RPMI7951 (cell line): ENCODE results near the gene TRIM2. TPM values are rescaled to one million over a fixed set of nuclear protein-coding genes. Genes with fewer than 3 reads are reported as not detected.
"Not testable (repeated sequence)": the region's sequence is repeated elsewhere in the genome, so short reads cannot be mapped to it uniquely, and the experiment has no call there.

Experiments used
- DNase-seq: peaks from one replicate; pipeline ENCODE4 v3.0.0-alpha.2; 2012; ENCODE audit warnings: low read depth
- total RNA-seq: library from RNA; depleted of rRNA; stranded (reverse); fragments of >200 nt; shearing (Covaris generic); gene quantifications from 2 replicates; pipeline ENCODE4 v1.2.3, GENCODE V29; 2014; rRNA removed

The TRIM2 gene
- 30.6 and 34.7 TPM in 2 replicates for total RNA-seq

DNA sequence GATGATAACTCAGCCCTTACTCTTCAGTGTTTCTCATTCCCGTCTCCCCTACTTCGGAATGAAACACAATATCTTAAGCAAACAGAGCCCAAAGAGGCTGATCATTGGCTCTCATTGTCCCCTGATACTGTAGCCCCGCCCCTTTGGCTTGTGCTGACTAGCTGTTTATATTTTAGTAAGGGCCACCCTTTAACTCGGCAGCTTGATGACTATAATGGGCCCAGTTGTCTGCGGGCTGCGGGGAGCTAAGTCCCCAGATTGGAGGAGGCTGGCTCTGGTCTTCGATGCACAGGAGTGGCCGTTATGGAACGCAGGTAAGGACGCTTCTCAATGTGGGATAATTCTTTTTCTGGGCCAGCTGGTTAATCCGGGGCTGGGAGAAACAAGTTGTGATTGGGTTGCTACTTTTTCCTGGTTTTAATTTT, at the start of gene TRIM2:
TSS of gene TRIM2 (plus strand) at position 197 of the 425 bp plus-strand sequence. CDS start at position 285, 88 bp downstream.
- peak; percentile 88 for DNase-seq

DNA sequence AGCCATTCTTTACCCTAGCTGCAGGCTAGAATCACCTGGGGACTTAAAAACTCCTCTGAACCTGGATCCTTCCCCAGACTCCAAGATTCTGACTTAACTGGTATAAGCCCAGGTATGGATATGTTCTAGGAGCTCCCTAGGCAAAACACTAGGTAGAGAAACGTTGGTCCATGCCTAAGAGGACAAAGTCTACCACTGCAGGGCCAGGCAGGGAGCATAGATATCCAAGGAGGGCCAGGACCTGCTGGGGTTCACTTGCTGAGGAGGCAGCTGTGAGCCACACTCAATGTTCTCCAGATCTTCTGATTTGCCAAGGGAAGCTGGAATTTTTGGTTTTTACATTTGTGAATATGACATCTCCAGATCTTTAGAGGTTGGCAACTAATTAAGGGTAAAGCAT, 48.6 kb upstream of the TRIM2 start:
- DNase-seq = no peak

DNA sequence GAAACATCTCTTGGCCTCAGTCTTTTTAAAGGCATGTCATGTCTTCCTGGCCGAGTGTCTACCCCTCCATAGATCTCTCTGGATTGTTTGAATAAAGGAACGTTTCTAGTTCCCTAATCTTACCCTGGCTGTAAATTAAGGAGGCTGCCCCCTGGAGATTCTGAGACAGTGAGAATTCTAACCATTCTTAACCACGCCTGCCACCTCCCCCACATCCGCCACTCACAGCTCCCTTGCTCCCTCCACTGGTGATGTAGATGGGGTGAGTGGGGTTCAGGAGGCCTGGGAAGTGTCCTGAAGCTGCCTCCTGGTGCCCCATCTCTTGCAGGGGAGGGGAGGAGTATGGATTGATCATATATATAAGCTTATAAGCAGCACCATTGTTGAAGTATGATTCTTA, 48.0 kb upstream of the TRIM2 start:
- no peak for DNase-seq

DNA sequence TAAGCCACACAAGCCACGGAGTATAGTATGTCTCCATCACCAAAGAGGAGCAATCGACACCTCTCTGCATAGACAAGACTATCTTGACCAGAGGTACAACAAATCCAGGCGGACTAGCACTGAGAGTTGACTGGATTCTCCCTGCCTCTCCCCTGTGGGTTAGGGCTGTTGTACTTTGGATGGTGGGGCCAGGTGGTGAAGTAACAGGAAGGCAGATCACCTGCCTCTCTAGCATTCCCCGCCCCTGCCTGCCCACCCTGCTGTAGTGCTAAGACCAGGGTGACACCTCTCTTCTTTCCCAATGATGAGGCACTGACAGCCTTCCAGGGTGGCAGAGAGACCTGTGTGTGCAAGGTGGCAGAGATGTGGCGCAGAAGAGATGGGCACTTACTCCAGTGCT, 47.5 kb upstream of the TRIM2 start:
- no peak for DNase-seq

DNA sequence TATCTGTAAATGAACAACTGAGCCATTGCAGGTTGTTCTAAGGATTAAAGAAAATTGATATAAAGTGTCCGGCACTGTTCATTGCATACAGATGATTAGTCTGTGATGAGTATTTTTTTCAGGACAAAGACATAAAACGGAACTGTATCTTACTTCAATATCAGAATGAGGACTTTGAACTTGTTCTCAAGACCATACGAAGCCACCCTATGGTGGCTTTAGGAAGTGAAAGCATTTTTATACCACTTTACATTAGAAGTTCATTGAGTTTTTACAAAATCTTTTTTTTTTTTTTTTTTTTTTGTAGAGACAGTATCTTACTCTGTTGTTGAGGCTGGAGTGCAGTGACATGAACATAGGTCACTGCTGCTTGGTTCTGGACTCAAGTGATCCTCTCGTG, 45.2 kb upstream of the TRIM2 start:
- no peak for DNase-seq

DNA sequence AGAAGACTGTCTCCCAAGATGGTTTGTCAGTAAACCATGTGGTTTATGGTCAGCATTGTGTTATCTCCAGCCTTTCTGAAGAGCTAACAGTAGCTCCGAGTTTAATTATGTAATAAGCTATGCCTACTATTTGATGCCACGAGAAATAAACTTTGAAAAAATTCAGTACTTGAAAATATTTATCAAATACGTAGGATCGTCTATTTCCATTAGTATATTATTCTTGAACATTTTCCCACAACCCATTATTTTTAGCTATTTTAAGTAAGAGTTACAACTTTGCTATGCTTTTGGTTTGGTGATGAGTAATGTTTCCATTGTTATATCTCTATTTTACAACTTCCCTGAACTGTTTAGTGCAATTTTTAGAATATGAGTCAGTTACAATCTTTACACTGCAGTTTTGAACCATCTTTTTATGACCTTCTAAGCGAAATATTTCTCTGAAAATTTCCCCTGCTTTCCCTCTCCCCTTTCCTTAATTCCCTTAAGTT, 44.5 kb upstream of the TRIM2 start:
- DNase-seq = peak; percentile 46

DNA sequence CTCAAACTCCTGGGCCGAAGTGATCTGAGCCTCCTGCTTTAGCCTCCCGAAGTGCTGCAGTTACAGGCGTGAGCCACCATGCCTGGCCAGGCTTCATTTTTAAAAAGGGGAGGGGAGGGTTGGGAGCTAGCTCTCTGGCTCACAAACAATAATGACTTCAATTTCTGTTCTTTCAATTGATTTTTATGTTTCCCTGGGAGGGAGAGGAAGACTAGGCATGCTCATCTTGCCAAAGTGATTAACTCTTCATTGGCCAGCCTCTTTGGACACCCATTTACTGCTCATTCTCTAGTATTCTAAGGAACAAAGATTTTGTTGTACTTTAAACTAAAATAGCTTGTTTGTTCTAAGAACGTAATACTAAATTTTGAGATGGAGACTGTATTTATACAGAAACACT, 43.4 kb upstream of the TRIM2 start:
- no peak for DNase-seq

DNA sequence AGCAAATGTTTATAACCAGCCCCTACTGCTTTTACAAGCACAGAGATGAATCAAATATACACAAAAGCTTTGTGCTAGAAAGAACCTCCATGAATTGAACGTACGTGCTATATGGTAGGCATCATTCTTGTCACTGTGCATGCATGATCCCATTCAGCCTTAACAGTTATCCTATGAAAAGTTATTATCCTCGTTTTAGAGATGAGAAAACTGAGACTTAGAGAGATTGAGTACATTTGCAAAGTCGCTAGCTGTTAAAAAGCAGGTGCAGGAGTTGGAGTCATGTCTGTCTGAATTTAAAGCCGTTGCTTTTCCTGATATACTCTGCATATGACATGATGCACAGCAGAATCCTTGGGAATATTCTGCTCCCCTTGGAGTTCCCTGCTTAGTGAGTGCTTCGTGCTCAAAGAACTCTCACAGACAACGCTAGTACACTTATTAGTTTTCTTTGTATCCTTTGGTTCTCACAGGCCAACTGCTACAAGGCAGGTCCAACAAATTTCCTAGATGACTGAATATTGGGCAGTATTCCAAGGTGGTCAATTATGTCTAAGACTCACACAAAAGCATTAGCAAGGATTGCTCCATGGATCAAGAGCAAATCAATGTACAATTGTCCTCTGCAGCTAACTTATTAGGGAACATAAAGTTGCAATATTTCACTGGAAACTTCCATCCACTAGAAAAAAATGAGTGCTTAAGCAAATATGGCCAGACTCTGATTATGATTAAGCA, 42.8 kb upstream of the TRIM2 start:
- DNase-seq = peak; percentile 17

DNA sequence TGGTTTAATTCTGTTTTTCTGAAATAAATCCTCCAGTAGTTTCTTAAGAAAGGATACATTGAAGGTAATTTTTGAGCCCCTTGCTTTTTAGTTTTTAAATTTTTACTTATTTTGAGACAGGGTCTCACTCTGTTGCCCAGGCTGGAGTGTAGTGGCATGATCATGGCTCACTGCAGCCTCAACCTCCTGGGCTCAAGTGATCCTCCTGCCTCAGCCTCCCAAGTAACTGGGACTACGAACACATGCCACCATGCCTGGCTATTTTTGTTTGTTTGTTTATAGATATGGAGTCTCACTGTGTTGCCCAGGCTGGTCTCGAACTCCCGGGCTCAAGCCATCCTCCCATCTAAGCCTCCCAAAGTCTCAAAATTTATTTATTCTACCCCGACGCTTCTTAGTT, 39.0 kb upstream of the TRIM2 start:
- not testable (repeated sequence) for DNase-seq

DNA sequence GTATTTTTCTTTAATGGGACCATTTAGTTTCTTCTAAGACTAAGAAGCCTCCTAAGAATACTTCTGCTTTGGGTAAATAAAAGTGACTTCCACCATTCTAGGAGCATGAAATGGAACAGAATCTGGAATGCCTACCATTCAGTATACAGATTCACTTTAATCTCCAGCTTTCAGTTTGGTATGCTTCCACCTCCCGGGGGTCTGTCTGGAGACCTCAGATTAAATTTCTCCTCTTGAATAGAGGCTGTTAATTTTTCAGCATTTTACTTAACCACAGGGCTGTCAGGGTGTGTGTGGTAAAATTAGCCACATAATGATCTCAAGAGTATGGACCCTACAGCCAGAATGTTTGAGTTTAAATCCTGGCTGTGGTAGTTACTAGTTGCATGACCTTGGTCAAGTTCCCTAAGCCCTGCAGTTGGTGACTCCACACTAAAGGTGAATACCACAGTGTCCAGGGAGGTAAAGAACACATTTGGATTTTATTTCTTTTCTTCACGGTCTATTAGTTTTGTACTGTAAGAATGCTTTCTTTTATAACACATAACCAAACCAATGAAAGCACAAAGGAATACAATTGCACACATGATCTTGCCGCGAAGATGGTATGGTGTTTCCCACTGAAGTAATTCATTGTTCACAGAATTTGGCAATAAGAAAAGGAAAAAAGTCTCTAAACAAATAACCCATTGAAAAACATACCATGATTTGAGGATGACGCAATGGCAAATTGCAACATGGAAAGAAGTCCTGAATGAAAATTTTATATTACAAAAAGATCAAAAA, 37.3 kb upstream of the TRIM2 start:
- DNase-seq = peak; percentile 41

DNA sequence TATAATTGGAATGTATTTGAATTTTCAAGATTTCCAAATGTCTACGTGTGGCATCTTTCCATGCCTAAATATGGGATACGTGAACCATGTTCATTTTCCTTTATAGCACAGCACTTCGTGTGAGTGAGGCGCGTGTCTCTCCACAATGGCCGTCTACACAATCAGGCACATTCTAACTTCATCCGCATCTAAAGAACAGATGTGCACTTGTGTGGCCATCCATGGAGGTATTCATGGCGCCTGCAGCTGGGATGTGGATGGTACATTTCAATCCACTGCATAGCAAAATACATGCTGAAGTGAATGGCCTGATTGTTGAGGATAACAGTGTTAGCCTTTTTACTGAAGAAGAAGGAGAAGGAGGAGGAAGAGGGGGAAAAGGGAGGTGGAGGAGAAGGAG, 34.5 kb upstream of the TRIM2 start:
- DNase-seq = peak; percentile 47

DNA sequence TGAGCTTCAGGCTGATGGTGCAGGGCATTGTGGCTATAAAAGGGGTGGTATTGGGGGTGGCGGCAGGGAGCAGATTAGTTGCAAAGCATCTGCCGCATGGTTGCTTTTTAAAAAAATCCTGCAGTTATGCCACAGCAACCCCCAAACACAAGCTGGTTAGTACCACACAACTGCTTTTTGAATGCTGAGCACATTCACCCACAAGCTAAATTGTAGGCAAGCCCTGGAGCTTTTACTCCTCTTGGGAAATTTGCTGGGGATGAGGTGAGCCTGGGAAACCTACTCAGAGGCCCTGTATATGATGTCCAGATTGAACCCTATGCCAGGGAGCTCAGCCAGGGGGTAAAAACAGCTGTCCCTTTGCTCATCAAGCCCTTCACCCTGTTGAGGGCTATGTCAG, 33.8 kb upstream of the TRIM2 start:
- no peak for DNase-seq

DNA sequence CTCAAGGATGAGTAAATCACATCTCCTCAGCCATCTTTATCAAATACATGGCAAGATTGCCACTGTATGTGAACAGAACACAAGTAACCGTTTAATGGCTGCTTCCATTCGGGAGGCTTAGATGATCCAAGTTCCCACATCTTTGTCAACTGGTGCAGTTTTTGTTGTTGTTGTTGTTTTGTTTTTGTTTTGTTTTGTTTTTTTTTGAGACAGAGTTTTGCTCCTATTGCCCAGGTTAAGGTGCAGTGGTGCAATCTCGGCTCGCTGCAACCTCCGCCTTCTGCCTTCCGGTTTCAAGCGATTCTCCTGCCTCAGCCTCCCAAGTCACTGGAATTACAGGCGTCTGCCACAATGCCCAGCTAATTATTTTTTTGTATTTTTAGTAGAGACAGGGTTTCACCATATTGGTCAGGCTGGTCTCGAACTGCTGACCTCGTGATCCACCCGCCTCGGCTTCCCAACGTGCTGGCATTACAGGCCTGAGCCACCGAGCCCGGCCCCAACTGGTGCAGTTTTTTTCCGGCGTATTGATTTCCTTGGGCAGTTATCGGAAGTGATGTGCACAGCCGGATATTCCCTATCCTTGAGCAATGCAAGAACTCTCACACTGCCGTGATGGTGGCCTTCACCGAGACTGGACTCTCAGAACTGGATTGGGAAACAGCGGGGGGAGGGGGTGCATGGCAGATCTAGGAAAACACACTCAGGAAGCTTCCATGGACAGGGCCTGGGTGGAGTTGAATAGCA, 29.2 kb upstream of the TRIM2 start:
- DNase-seq = no peak

DNA sequence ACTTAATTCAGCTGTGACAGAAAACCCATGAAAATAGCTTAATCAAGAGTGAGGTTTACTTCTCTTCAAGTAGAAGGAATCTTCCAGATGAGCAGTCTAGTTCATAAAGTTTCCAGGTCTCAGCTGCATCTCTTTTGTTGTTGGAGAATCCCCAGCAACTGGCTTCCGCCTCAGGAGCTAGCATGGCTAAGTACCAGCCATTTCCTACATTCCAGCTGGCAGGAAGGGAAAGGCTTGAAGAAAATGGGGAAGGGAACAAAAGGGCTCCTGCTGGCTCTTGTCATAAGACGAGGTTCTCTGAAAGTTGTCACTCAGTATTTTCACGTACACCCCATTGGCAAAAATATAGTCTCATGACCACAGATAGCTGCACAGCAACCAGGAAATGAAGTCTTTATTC, 27.3 kb upstream of the TRIM2 start:
- no peak for DNase-seq

DNA sequence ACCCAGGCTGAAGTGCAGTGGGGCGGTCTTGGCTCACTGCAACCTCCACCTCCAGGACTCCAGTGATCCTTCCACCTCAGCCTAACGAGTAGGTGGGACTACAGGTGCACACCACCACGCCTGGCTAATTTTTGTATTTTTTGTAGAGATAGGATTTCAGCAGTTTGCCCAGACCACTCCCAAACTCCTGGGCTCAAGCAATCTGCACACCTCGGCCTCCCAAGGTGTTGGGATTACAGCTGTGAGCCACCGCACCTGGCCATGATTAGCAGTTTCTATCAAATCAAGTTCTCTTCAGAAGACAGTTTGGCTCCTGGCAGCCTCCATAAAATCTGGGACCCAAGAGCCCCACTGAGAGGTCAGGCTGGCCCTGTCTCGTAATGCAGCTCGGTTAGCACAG, 26.4 kb upstream of the TRIM2 start:
- no peak for DNase-seq

DNA sequence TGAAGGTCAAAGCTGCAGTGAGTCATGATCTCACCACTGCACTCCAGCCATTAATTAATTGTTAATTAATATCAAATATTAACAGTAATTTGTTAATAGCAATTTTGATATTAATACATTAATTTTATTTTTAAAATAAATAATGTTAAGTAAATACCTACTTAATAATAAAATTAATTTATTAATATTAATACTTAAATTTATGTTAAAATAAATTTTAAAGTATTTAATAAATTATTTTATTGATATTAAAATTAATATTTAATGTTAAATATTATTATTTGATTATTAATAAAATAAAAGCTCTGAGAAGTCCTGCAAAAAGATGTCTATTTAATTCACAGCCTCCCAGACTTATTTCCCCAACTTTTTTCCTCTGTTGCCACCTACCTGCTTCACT, 25.1 kb upstream of the TRIM2 start:
- DNase-seq = no peak

DNA sequence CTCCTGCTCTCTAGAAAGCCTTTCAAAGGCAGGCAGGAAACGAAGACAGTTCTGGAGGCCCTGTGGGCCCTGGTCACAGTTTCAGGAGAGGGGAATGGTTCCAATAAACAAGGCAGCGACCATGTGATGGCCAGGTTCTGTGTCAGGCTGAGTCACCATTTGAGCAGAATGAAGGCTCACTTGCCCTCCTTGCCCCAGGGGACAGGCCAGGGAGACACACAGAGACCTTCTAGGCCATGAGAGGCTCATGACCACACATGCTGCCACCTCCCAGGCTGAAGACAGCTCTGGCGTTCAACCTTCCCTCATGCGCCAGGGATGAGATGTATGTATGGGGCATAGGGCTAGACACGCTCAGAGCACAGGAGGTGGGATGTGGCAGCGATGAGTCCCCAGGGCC, 22.9 kb upstream of the TRIM2 start:
- peak; percentile 86 for DNase-seq

DNA sequence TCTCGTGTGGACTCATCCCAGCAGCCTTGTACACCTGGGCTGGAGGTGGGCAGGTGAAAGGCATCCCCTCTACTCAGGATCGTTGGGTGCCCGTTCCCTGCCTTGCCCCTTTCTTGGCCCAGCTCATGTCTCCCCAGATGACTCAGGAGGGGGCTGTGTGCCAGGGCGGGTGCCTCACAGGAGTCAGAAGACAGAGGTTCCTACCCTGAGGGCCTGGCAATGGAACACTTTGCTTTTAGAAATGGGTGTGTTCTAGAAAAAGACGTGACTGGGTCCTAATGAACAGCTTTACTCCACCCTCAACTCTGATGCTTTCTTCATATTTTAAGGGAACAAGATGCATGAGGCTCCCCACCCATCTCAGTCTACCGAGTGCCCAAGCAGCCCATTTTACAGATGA, 22.5 kb upstream of the TRIM2 start:
- peak; percentile 66 for DNase-seq

DNA sequence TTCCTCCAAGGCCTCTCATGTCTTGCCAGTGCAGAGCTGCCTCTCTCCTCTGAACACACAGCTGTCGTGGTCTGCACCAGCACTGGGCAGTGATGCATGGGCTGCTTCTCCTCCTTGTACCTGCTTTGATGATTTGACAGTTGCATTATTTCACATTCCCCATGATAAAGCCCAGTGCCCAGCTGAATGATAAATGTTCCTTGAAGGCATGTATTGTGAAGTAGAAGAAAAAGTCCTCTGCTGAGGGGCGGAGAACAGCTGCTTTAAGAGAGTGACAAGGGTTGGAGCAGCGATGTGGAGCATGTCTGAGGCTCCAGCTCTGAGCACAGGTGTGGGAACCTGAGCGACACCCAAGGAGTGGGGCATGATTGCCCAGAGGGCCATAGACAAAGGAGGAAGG, 21.1 kb upstream of the TRIM2 start:
- DNase-seq = no peak

DNA sequence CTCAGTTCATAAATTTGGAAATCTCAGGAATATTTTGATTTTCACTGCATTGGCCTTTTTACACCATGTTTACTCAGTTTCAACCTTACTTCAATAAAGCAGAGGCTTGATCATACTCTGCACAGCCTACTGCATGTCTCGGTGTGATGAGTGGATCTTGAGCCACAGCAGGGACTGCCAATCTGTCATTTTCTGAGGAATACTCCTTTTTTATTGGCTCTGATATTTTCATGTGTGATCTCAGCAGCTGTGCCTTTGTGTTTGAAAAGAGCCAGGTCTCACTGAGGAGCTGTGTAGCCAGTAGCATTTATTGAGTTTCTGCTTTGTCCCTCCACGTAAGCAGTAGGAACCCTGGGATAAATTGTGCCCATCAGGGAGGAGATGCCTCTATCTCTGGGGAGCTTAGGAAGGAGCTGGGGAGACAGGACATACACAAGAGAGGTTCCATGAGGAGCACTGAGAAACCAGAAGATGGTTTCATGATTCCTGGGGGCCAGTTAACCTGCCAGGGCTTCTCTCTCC, 18.9 kb upstream of the TRIM2 start:
- DNase-seq = no peak

DNA sequence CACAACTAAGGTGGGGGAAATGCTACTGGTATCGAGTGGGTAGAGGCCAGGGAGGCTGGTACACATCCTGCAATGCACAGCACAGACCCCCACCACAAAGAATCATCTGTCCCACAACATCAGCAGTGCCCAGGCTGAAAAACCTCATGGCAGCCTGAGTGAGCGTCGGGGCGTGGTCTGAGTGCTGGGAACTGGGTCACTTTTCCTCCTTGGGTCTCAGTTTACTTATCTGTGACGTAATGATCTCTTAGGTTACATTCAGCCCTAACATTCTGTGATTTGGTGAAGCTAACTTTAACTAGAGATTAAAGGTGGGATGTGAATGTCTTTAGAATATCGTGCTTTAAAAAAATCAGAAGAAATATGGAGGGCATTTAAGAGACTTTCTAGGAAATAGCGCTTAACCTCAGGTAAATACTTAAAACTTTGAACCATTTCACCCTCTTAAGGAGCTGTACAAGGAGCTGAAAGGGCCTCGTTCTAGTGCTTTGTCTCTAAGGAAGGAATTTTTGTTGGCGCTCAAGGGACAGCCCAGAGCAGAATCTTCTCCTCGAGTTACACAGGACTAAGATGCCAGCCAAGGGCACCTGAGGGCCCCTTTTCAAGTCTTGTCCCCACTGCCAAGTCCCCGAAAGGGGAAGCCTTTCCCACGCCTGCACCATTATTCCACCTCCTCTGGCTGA, 18.1 kb upstream of the TRIM2 start:
- no peak for DNase-seq
